Measurements from ENCODE around the gene FNDC3B.

The FNDC3B gene

GRCh38 chr3:172447611-172448579 lies 408.5 kb downstream of the FNDC3B start, which contains the start of gene GHSR:
TSS of gene GHSR (minus strand) at chr3:172448456. CDS start at chr3:172448413, 43 bp downstream.
- FAIRE-seq: no peak

DNA sequence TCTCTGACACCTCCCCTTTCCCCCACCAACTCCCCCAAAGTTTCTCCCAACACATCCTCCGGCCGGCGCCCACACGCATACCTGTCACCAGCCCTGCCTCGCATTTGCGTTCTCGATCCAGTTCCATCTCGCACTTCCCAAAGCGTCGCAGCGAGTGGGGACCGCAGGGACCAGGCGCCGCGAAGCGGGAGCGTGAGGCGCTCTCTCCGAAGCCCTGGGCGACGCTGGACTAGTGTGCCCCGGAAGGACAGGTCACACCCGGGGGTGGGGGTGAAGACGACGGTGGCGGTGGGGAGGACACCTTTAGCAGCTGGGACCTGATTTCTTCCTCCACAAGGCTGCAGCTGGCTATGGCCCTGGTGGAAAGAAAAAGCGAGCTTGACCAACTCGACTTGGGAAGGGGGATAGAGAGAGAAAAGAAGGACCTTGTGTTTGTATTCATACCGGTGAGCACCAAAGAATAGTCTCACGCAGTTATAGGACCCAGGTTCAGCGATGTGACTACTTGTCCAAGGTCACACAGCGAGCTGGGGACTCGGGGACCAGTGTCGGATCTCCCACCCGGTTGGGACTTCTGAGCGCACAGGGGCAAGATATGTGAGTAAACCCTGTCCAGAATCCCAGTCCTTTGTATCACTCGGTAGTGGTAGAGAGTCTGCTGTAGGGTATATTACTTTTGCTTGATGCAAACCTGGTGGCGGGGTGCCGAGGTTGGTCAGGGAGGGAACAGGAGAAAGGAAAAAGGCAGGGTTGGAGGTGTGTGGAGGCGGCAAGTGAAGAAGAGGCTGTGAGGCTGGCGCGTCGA lies 409.5 kb downstream of the FNDC3B start:
- no peak for FAIRE-seq

DNA sequence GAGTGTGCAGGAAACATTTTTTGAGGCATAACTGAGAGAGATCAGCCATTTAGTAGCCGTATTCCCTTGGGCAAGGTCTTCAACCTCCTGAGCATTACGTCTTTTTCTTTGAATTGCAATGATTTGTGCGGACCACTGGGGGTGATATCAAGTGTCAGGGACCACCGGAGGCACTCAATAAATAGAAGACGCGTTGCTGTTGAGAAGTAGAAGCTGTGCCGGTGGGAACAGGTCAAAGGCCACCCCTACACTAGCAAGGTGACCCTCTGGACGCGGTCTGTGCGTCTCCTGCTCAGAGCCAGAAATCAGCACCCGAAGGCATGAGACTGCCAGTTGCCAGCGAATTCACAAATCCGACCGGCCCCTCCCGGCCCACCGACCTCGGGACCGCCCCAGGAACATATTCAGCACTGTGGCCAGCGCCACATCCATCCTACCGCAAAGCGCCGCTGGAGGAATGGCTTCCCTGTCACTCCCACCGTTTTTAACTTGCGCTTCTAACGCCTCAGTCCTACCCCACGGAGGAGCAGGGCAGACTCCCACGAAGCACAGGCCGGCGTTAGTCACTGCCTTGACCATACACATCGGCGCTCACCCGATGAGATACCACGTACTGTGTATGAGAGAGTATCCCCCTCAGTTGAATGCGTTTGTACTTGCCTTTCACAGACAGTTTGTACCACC lies 410.2 kb downstream of the FNDC3B start:
- no peak for FAIRE-seq

All from TTC549 (cell line).